H9 (cell line): ENCODE data around the gene BLOC1S1. TPM values are rescaled to one million over a fixed set of nuclear protein-coding genes. Genes with fewer than 3 reads are reported as not detected.
A peak's percentile ranks its signal among the peaks of the same experiment; 100 is the strongest.

ENCODE experiments used
- DNase-seq: peaks from one replicate; pipeline ENCODE4 v3.0.0-alpha.2; 2017
- H2AFZ ChIP-seq: one replicate; pipeline ENCODE4 v1.6.1; 2013; ENCODE audit warnings: mild to moderate bottlenecking, low read length, control low read depth, moderate library complexity
- H2AK5ac ChIP-seq: 2 replicates; pipeline ENCODE4 v1.6.1; 2013; ENCODE audit warnings: low read length, control low read depth, mixed read lengths; ENCODE audit not compliant: insufficient read length
- H2BK120ac ChIP-seq: one replicate; pipeline ENCODE4 v1.6.1; 2013; ENCODE audit warnings: low read depth, mild to moderate bottlenecking, low read length, control low read depth, inconsistent platforms; ENCODE audit not compliant: poor library complexity, severe bottlenecking
- H2BK12ac ChIP-seq: 2 replicates; pipeline ENCODE4 v1.6.1; 2013; ENCODE audit warnings: low read length, control low read depth, mixed read lengths, low read depth; ENCODE audit not compliant: insufficient read length
- H2BK15ac ChIP-seq: 2 replicates; pipeline ENCODE4 v1.6.1; 2013; ENCODE audit warnings: low read depth, low read length, control low read depth
- H2BK20ac ChIP-seq: one replicate; pipeline ENCODE4 v1.6.1; 2013; ENCODE audit warnings: low read depth, mild to moderate bottlenecking, low read length, control low read depth, inconsistent platforms; ENCODE audit not compliant: poor library complexity, severe bottlenecking
- H2BK5ac ChIP-seq: 2 replicates; pipeline ENCODE4 v1.6.1; 2013; ENCODE audit warnings: low read length, control low read depth, mixed read lengths; ENCODE audit not compliant: insufficient read length
- H3K14ac ChIP-seq: 2 replicates; pipeline ENCODE4 v1.6.1; 2013; ENCODE audit warnings: low read length, control low read depth; ENCODE audit not compliant: insufficient read depth
- H3K18ac ChIP-seq: 2 replicates; pipeline ENCODE4 v1.6.1; 2013; ENCODE audit warnings: low read depth, mild to moderate bottlenecking, mixed read lengths, low read length, control low read depth; ENCODE audit not compliant: insufficient read length
- H3K23ac ChIP-seq: 2 replicates; pipeline ENCODE4 v1.6.1; 2013; ENCODE audit warnings: low read length, control low read depth, mixed read lengths, low read depth; ENCODE audit not compliant: insufficient read length
- H3K23me2 ChIP-seq: 2 replicates; pipeline ENCODE4 v1.6.1; 2013; ENCODE audit warnings: low read depth, mild to moderate bottlenecking, mixed read lengths, low read length, control low read depth; ENCODE audit not compliant: insufficient read length, poor library complexity, severe bottlenecking
- H3K27ac ChIP-seq: 2 replicates; pipeline ENCODE4 v1.5.1; 2013; ENCODE audit warnings: low read length, control low read depth, mixed read lengths, low read depth; ENCODE audit not compliant: insufficient read length
- H3K27me3 ChIP-seq: 2 replicates; pipeline ENCODE4 v1.6.1; 2013; ENCODE audit warnings: low read length, control low read depth, inconsistent platforms; ENCODE audit not compliant: insufficient read depth
- H3K4ac ChIP-seq: 2 replicates; pipeline ENCODE4 v1.6.1; 2013; ENCODE audit warnings: low read depth, mild to moderate bottlenecking, control low read depth, inconsistent platforms, low read length, moderate library complexity
- H3K4me1 ChIP-seq: 2 replicates; pipeline ENCODE4 v1.6.1; 2013; ENCODE audit warnings: low read length, control low read depth, inconsistent platforms; ENCODE audit not compliant: insufficient read depth
- H3K4me2 ChIP-seq: 2 replicates; pipeline ENCODE4 v1.6.1; 2013; ENCODE audit warnings: low read length, control low read depth, mixed read lengths; ENCODE audit not compliant: insufficient read length, insufficient read depth
- H3K56ac ChIP-seq: 2 replicates; pipeline ENCODE4 v1.6.1; 2013; ENCODE audit warnings: low read depth, mild to moderate bottlenecking, mixed read lengths, low read length, control low read depth; ENCODE audit not compliant: insufficient read length
- H3K79me1 ChIP-seq: 2 replicates; pipeline ENCODE4 v1.6.1; 2013; ENCODE audit warnings: low read depth, mild to moderate bottlenecking, moderate library complexity, low read length, control low read depth, inconsistent platforms; ENCODE audit not compliant: insufficient read depth, poor library complexity, severe bottlenecking
- H3K79me2 ChIP-seq: 2 replicates; pipeline ENCODE4 v1.6.1; 2013; ENCODE audit warnings: low read length, control low read depth, inconsistent platforms; ENCODE audit not compliant: insufficient read depth
- H3K9ac ChIP-seq: 2 replicates; pipeline ENCODE4 v1.6.1; 2013; ENCODE audit warnings: low read length, control low read depth, mixed read lengths; ENCODE audit not compliant: insufficient read length; ENCODE audit errors: extremely low read depth
- H3K9me3 ChIP-seq: one replicate; pipeline ENCODE4 v1.6.1; 2013; ENCODE audit warnings: low read depth, low read length, inconsistent platforms; ENCODE audit not compliant: control insufficient read depth
- H3T11ph ChIP-seq: one replicate; pipeline ENCODE4 v1.6.1; 2013; ENCODE audit warnings: mild to moderate bottlenecking, low read length, control low read depth, inconsistent platforms
- H4K20me1 ChIP-seq: one replicate; pipeline ENCODE4 v1.6.1; 2013; ENCODE audit not compliant: control insufficient read depth, insufficient read length, insufficient read depth
- H4K5ac ChIP-seq: 2 replicates; pipeline ENCODE4 v1.6.1; 2013; ENCODE audit warnings: low read depth, mild to moderate bottlenecking, mixed read lengths, low read length, control low read depth; ENCODE audit not compliant: insufficient read length
- H4K8ac ChIP-seq: replicated peaks from 2 replicates; pipeline ENCODE4 v1.6.1; 2013; ENCODE audit warnings: low read length, control low read depth, mixed read lengths, low read depth; ENCODE audit not compliant: insufficient read length
- H4K91ac ChIP-seq: 2 replicates; pipeline ENCODE4 v1.6.1; 2013; ENCODE audit warnings: low read depth, mild to moderate bottlenecking, moderate library complexity, mixed read lengths, low read length, control low read depth; ENCODE audit not compliant: insufficient read length
- H3K27ac Mint-ChIP-seq, 3 experiments: 2 replicates in 2 of 3; 3 replicates in 1 of 3; pipeline ENCODE4 v1.8.0; 2020 to 2021; ENCODE audit warnings: mixed read lengths in 3 of 3, mild to moderate bottlenecking in 1 of 3, moderate library complexity in 1 of 3
- H3K27me3 Mint-ChIP-seq: 2 replicates; pipeline ENCODE4 v1.8.0; 2021; ENCODE audit warnings: low read depth, mild to moderate bottlenecking, moderate library complexity, mixed read lengths
- H3K36me3 Mint-ChIP-seq, 3 experiments: 2 replicates in 2 of 3; 3 replicates in 1 of 3; pipeline ENCODE4 v1.8.0; 2020 to 2021; ENCODE audit warnings: low read depth in 3 of 3, mixed read lengths in 3 of 3; ENCODE audit not compliant: insufficient read depth in 1 of 3
- H3K4me1 Mint-ChIP-seq, 2 experiments: 2 replicates each; pipeline ENCODE4 v1.8.0; 2020; ENCODE audit warnings: mixed read lengths in 2 of 2
- H3K4me3 Mint-ChIP-seq, 2 experiments: 2 replicates in 1 of 2; 3 replicates in 1 of 2; pipeline ENCODE4 v1.8.0; 2020 to 2021; ENCODE audit warnings: mild to moderate bottlenecking in 2 of 2, mixed read lengths in 2 of 2, moderate library complexity in 1 of 2
- H3K9me3 Mint-ChIP-seq, 2 experiments: 2 replicates in 1 of 2; 3 replicates in 1 of 2; pipeline ENCODE4 v1.8.0; 2020; ENCODE audit warnings: mild to moderate bottlenecking in 2 of 2, mixed read lengths in 2 of 2, moderate library complexity in 1 of 2
- CTCF ChIP-seq: fragments of 200-600 bp; sonication (generic); conservative IDR thresholded peaks from 3 replicates; pipeline ENCODE4 v1.8.0; 2021; ENCODE audit warnings: antibody characterized with exemption, mild to moderate bottlenecking
- whole genome bisulfite sequencing: extraction: QIAGEN DNeasy Blood & Tissue Kit; methylation state at CpG from one replicate; pipeline ENCODE4 v1.1.7; 2013; ENCODE audit warnings: missing lambda C conversion rate, low lambda C conversion rate, mixed read lengths; ENCODE audit not compliant: insufficient read length; ENCODE audit errors: extremely low coverage; 5-methylcytosine and 5-hydroxymethylcytosine counted together
- total RNA-seq: library from RNA; stranded (reverse); gene quantifications from 2 replicates; pipeline ENCODE4 v1.2.1, GENCODE V29; 2021

Gene BLOC1S1
- total RNA-seq, 1 experiment from 2014 or later, result 108 TPM

GRCh38 chr12:55720894-55721444, 5.1 kb downstream of the BLOC1S1 start:
- Histone ChIP-seq H4K5ac (no peak overlapping the region), H3K27ac (no peak overlapping the region), H2BK5ac (no peak overlapping the region), H3K56ac (no peak overlapping the region), H3K79me2 (no peaks in the 10 kb centered on the region), H3T11ph (no peak overlapping the region), H2BK120ac (no peak overlapping the region), H3K9me3 (no peaks in the 10 kb centered on the region), H3K23me2 (peaks cover 9% of the 10 kb centered on the region), H4K8ac (no peak overlapping the region), H3K4ac (no peak overlapping the region), H3K9ac (no peak overlapping the region), H3K4me2 (no peak overlapping the region), H3K4me1 (peaks cover 13% of the 10 kb centered on the region; the same call in 1 of the 2 replicates), H3K79me1 (no peaks in the 10 kb centered on the region), H3K18ac (no peak overlapping the region), H3K27me3 (no peaks in the 10 kb centered on the region), H2AFZ (no peak overlapping the region), H2BK12ac (no peak overlapping the region), H2BK15ac (no peak overlapping the region), H3K14ac (no peak overlapping the region), H2AK5ac (no peak overlapping the region), H2BK20ac (no peak overlapping the region), H4K20me1 (no peaks in the 10 kb centered on the region), H3K23ac (no peak overlapping the region), H4K91ac (no peak overlapping the region)
- Mint-ChIP-seq H3K4me1 (peaks cover 38 to 42% of the 10 kb centered on the region in 2 experiments), H3K36me3 (peaks cover 10 to 38% (median 30%) of the 10 kb centered on the region in 3 experiments; a peak in 6 of 7 replicates), H3K9me3 (no peaks in the 10 kb centered on the region; a peak in 2 of 5 replicates), H3K27me3 (no peaks in the 10 kb centered on the region; the same call in 1 of the 2 replicates), H3K27ac (peak overlapping the region in 1 of 3 experiments; percentile 75; a peak in 3 of 7 replicates), H3K4me3 (no peak overlapping the region)
- no CpG with 5 or more reads among the region's 9 CpGs for WGBS
- peak; percentile 84 for DNase-seq
- TF ChIP-seq CTCF, result peak; percentile 68
